HG03060 (cell line): ENCODE results near the gene HAGHL.
A peak's percentile ranks its signal among the peaks of the same experiment; 100 is the strongest.
"Not testable (repeated sequence)": the region's sequence is repeated elsewhere in the genome, so short reads cannot be mapped to it uniquely, and the experiment has no call there.

Source experiments
- ATAC-seq: cut with Tn5 transposase; IDR thresholded peaks from one replicate; pipeline ENCODE4 v1.9.1; 2021; ENCODE audit warnings: low read depth, moderate number of reproducible peaks; ENCODE audit not compliant: unreplicated experiment

HAGHL gene

DNA sequence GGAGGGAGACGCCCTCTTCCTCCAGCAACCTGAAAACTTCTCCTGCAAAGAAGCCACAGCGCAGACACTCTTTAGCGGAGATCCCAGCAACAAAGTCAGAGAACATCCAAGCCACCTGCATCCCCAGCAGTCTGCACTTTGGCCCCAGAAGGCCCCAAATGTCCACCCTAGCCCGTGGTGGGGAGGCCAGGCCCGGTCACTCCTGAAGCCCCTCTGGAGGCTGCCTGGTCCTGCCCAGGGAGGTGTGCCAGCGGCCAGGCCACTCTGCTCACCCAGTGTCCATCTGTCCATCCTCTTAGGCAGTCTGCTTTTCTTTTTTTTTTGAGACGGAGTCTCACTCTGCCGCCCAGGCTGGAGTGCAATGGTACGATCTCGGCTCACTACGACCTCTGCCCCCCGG, 5.4 kb downstream of the HAGHL start:
- ATAC-seq, result no peak

DNA sequence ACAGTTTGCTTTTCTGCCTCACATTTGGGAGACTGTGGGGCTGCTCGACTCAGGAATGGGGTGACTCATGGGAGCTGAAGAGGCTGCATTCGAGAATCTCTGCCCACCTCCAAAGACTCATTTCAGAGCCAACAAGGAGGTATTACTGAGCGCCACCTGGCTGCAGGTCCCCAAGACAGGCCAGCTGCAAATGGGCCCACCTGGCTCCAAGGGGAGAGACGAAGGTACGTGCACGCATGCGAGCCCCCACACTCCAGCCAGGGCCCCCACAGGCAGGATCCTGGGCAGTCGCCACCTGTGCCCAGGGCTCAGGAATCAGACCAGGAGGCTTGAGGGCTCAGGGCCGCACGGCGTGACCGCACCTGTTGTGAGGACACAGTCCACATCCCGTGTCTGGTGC, 6.0 kb downstream of the HAGHL start:
- ATAC-seq, result no peak

GRCh38 chr16:733382-734207, 6.7 kb downstream of the HAGHL start:
- no peak for ATAC-seq

DNA sequence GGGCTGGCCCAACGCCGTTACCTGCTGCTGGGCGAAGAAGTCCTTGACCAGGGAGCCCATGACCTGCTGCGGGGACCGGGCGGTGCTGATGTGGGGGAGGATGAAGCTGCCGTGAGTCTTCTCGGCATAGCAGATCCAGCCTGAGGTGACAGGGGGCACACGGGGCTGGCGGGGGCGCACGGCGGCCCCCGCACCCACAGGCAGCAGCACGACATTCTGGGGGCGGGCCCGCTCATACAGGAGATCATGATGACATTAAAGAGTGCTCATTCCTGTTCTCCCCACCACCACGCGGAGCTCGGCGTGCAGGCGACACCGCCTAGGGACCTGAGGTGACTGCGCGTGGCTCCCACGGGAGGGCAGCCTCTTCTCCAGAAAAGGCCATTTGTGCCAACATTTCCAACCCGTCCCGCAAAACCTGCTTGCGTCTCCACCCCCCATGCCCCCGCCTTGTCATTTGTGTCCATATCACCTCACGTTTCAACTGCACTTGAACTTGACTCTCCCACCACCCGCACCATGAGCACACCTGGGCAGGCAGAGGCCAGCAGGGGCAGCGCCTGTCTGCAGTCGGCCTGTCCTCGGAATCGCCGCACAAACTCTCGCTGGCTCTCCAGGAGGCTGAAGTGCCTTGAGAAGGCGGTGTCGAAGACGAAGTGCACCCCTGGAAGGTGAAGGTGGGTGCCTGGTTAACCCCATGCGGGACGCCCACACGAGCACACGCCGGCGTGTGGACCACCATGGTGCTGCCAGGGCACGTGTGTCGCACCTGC, 7.5 kb downstream of the HAGHL start:
- ATAC-seq, result no peak

DNA sequence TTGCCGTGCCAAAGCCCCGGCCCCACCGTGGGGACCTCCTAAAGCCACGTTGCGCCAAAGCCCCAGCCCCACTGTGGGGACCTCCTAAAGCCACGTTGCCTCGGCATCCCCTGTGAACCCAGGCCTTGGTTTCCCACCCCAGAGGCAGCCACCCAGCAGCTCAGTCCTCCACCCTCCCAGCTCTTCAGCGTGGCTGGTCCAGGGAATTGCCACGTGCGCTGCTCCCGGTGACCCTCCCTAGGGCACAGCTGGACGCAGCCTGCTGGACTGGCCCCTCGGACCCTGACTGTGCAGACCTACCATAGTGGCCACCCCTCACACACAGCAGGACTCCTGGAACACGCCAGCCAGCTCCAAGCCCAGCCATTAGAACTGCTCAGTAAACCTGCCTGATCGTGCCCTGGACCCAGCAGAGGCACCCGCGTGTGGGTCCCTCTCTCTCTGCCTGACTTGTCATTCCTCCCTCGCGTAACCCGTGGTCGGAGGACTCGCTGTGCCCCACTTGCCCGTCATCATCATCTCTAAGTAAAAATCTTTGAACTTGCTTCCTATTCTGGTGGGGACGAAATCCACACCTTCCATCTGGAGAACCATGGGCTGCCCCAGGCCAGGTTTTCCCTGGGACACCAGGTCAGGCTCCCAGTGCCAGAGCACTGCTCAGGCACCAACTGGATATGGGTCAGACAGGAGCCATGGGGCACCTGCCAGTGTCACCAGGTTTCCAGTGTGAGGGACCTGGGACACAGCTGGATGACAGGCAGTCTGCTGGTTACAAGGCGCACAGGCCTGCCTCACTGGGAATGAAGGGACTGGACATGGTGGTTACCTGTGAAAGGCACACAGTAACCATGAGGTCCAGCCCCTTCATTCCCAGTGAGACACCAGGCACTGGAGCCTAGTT, 8.3 kb downstream of the HAGHL start:
- ATAC-seq, result no peak

GRCh38 chr16:735982-736453, 9.1 kb downstream of the HAGHL start:
- no peak for ATAC-seq

GRCh38 chr16:736936-737481, 10.1 kb downstream of the HAGHL start:
- no peak for ATAC-seq

DNA sequence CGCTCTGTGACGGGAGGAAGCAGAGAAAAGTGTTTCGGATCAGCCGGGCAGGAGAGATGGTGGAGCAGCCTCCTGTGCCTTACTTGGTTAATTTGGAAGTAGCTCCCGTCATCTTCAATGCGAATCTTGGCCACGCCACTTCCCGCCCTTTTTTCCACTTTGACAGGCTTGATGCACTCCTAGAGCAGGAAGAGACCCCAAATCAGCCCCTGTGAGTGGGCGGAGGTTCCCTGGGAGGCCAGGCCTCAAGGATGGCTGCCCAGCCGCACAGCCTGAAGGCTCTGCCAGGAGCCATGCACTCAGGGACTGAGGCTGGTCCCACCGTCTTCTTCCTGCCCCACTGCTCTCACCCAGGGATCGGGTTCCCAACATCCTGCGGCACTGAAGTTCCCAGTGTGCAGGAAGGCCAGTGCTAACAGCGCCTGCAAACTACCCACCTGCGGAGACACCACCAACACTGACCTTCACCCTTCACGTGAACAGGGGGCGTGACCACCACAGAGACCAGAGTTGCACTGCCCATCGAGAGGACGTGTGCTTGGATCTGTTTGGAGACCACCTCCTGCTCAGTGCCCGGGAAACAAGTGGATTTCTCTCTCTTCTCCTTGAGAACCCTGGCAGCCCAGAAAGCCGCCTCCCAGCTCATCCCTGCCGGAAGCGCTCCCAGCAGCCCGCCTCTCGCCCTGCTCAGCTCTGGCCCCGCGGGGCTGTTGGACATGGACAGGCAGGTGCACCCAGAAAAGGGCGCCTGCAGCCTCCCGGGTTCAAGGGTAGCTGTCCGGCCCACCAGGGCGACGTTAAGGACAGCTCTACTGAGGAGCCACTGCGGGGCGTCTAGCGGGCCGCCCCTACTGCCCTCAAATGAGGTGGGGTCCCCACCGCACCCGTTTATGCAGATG, 12.9 kb downstream of the HAGHL start:
- ATAC-seq, result no peak

DNA sequence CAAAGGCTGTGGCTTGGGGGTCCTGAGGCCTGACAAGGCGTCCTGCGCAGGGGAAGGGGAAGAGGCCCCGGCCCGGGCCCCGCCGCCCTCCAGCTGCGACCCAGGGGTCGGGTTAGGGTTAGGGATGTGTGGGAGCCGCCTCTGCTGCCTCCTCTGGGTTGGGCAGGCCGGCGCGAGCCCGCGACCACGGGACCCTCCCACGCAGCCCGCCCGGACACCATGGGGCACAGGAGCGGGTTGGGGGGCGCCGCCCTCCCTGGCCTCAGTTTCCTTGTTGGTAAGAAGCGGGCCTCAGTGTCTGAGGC, 13.5 kb downstream of the HAGHL start:
- ATAC-seq, result no peak

DNA sequence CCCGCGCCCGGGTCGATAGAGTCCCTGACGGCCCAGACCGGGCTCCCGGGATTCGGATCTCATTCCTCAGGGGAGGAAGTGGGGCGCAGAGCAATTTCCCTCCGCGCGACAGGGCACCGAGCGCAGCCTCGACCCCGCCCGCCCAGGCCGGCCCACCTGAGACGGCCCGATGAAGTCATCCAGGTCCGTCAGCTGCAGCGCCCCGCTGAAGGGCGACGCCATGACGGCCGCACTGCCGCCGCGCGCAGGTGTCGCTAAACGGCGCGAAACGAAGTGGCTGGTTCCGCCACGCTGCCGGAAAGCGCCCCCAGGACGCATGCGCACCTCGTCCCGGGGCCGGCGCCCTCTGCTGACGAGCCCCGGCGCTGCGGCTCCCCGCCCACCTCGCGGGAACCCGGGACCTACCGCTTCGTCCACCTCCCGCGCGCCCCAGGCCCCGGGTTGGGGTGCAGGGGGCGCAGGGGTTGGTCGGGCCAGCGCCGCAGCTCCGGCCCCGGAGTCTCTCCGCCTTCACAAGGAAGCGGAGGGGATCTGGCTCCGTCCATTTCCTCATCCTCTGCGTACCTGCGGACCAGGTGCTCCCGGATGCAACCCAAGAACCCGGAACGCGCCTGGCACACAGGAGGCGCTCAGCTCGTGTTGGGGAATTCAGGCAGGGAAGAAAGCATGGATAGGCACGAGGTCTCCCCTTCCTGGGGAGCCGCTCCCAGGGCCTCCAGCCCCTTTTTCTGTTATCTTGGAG, 14.0 kb downstream of the HAGHL start, which contains the start of gene CIAO3:
Gene CIAO3 (minus strand): TSS at position 234 of the 742 bp plus-strand sequence. CDS start 12 bp downstream, at position 222.
- ATAC-seq, result peak; percentile 32

GRCh38 chr16:741986-742629, 15.2 kb downstream of the HAGHL start:
- ATAC-seq, result no peak

DNA sequence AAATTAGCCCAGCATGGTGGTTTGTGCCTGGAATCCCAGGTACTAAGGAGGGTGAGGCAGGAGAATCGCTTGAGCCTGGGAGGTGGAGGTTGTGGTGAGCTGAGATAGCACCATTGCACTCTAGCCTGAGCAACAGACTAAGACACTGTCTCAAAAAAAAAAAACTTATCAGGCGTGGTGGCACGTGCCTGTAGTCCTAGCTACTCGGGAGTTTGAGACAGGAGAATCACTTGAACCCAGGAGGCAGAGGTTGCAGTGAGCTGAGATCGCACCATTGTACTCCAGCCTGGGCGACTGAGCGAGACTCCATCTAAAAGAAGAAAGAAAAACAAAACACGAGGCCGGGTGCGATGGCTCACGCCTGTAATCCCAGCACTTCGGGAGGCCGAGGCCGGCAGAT, 16.0 kb downstream of the HAGHL start:
- not testable (repeated sequence) for ATAC-seq

GRCh38 chr16:743794-744500, 17.0 kb downstream of the HAGHL start:
- no peak for ATAC-seq

DNA sequence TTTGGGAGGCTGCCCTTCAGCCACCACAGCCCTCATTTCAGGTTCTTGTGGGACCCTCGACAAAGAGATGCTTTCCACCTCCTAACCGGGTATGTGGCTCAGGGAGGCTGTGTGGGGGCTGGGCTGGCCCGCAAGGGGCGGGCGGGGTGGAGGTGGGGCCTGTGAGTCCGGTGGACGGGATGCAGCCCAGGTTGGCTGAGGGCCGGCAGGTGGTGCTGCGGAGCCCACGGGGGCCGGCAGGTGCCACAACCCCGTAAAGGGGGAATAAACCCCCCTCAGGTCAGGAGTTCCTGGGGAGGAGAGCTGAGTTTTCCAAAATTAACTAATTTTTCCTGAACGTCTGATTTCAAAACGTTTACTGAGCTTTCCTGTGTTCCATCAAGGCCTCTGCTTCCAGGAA, 18.8 kb downstream of the HAGHL start:
- ATAC-seq, result no peak

DNA sequence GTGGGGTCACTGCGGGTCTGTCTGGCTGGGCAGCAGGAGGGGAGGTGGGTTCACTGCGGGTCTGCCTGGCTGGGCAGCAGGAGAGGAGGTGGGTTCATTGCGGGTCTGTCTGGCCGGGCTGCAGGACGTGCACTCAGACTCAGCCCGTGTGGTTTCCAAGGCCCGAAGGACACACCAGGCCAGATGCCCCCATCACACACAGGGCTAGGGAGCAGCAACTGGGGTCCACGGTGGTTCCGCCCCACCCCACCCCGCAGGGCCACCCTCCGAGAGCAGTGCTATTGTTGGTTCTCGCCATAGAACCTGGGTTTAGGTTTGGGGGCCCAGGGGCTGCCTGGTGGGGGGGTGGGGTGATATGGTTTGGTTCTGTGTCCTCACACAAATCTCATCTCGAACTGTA, 19.7 kb downstream of the HAGHL start:
- ATAC-seq, result no peak

- ATAC-seq, result no peak
Observed at GRCh38 chr16:747978-748746, 21.3 kb downstream of the HAGHL start.

GRCh38 chr16:749010-749409, 22.1 kb downstream of the HAGHL start:
- ATAC-seq, result no peak
